ENCODE results near the gene CELF5.
A peak's percentile ranks its signal among the peaks of the same experiment; 100 is the strongest.
"Not testable (repeated sequence)": the region's sequence is repeated elsewhere in the genome, so short reads cannot be mapped to it uniquely, and the experiment has no call there.

Gene CELF5

GRCh38 chr19:3309724-3310123, 85.3 kb downstream of the CELF5 start:
- DNase-seq (ENCODE audit: low read depth, low spot score): no peak
- no peak overlapping the region for H3K4me3 ChIP-seq (ENCODE audit: low read length)

- no peak for DNase-seq (ENCODE audit: low read depth, low spot score)
- H3K4me3 ChIP-seq (ENCODE audit: low read length): no peak overlapping the region
Observed at GRCh38 chr19:3310280-3310679, 85.8 kb downstream of the CELF5 start.

GRCh38 chr19:3310711-3311110, 86.2 kb downstream of the CELF5 start:
- no peak overlapping the region for H3K4me3 ChIP-seq (ENCODE audit: low read length)
- DNase-seq (ENCODE audit: low read depth, low spot score): no peak

- no peak overlapping the region for H3K4me3 ChIP-seq (ENCODE audit: low read length)
- DNase-seq (ENCODE audit: low read depth, low spot score): no peak
Observed at GRCh38 chr19:3313199-3313575, 88.7 kb downstream of the CELF5 start.

- H3K4me3 ChIP-seq (ENCODE audit: low read length): no peak overlapping the region
- no peak for DNase-seq (ENCODE audit: low read depth, low spot score)
Observed at GRCh38 chr19:3314962-3315675, 90.7 kb downstream of the CELF5 start.

- DNase-seq (ENCODE audit: low read depth, low spot score): no peak
- H3K4me3 ChIP-seq (ENCODE audit: low read length): no peak overlapping the region
Observed at GRCh38 chr19:3315676-3315973, 91.2 kb downstream of the CELF5 start.

- no peak for DNase-seq (ENCODE audit: low read depth, low spot score)
- H3K4me3 ChIP-seq (ENCODE audit: low read length): no peak overlapping the region
Observed at GRCh38 chr19:3316132-3316648, 91.7 kb downstream of the CELF5 start.

GRCh38 chr19:3316659-3317207, 92.3 kb downstream of the CELF5 start:
- no peak for DNase-seq (ENCODE audit: low read depth, low spot score)
- no peak overlapping the region for H3K4me3 ChIP-seq (ENCODE audit: low read length)

- H3K4me3 ChIP-seq (ENCODE audit: low read length): no peak overlapping the region
- no peak for DNase-seq (ENCODE audit: low read depth, low spot score)
Observed at GRCh38 chr19:3319643-3320353, 95.3 kb downstream of the CELF5 start.

- H3K4me3 ChIP-seq (ENCODE audit: low read length): no peak overlapping the region
- no peak for DNase-seq (ENCODE audit: low read depth, low spot score)
Observed at GRCh38 chr19:3320354-3320670, 95.9 kb downstream of the CELF5 start.

- DNase-seq (ENCODE audit: low read depth, low spot score): no peak
- H3K4me3 ChIP-seq (ENCODE audit: low read length): no peak overlapping the region
Observed at GRCh38 chr19:3320853-3321252, 96.4 kb downstream of the CELF5 start.

- DNase-seq (ENCODE audit: low read depth, low spot score): no peak
- no peak overlapping the region for H3K4me3 ChIP-seq (ENCODE audit: low read length)
Observed at GRCh38 chr19:3321696-3322095, 97.2 kb downstream of the CELF5 start.

GRCh38 chr19:3322199-3322978, 97.9 kb downstream of the CELF5 start:
- DNase-seq (ENCODE audit: low read depth, low spot score): no peak
- no peak overlapping the region for H3K4me3 ChIP-seq (ENCODE audit: low read length)

- no peak overlapping the region for H3K4me3 ChIP-seq (ENCODE audit: low read length)
- no peak for DNase-seq (ENCODE audit: low read depth, low spot score)
Observed at GRCh38 chr19:3323026-3323425, 98.6 kb downstream of the CELF5 start.

- no peak for DNase-seq (ENCODE audit: low read depth, low spot score)
- H3K4me3 ChIP-seq (ENCODE audit: low read length): no peak overlapping the region
Observed at GRCh38 chr19:3323658-3324057, 99.2 kb downstream of the CELF5 start.

- peak; percentile 39 for DNase-seq (ENCODE audit: low read depth, low spot score)
- no peak overlapping the region for H3K4me3 ChIP-seq (ENCODE audit: low read length)
Observed at GRCh38 chr19:3324405-3324856, 100.0 kb downstream of the CELF5 start.

GRCh38 chr19:3325451-3325850, 101.0 kb downstream of the CELF5 start:
- H3K4me3 ChIP-seq (ENCODE audit: low read length): no peak overlapping the region
- no peak for DNase-seq (ENCODE audit: low read depth, low spot score)

- no peak overlapping the region for H3K4me3 ChIP-seq (ENCODE audit: low read length)
- no peak for DNase-seq (ENCODE audit: low read depth, low spot score)
Observed at GRCh38 chr19:3328743-3329142, 104.3 kb downstream of the CELF5 start.

GRCh38 chr19:3330047-3330446, 105.6 kb downstream of the CELF5 start:
- DNase-seq (ENCODE audit: low read depth, low spot score): no peak
- H3K4me3 ChIP-seq (ENCODE audit: low read length): no peak overlapping the region

- not testable (repeated sequence) for H3K4me3 ChIP-seq (ENCODE audit: low read length); DNase-seq (ENCODE audit: low read depth, low spot score)
Observed at GRCh38 chr19:3332232-3332631, 107.8 kb downstream of the CELF5 start.
